Vein endothelial cell (primary cell): Measurements from ENCODE around the gene VGLL2. TPM values are rescaled to one million over a fixed set of nuclear protein-coding genes. Genes with fewer than 3 reads are reported as not detected.

Experiments used
- small RNA-seq: library from RNA; depleted of rRNA; stranded (forward); fragments of <200 nt; gene quantifications from one replicate; pipeline ENCODE3, GENCODE V24; 2012
- total RNA-seq: library from RNA; depleted of rRNA; stranded (reverse); fragments of >200 nt; gene quantifications from 2 replicates; pipeline ENCODE4 v1.2.3, GENCODE V29; 2012

Gene VGLL2, protein sequence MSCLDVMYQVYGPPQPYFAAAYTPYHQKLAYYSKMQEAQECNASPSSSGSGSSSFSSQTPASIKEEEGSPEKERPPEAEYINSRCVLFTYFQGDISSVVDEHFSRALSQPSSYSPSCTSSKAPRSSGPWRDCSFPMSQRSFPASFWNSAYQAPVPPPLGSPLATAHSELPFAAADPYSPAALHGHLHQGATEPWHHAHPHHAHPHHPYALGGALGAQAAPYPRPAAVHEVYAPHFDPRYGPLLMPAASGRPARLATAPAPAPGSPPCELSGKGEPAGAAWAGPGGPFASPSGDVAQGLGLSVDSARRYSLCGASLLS
- total RNA-seq, result not detected in 2 replicates

GRCh38 chr6:117265410-117266256 lies at the start of gene VGLL2:
Gene VGLL2, plus strand, starts transcription at chr6:117265558. Its CDS starts 206 bp downstream, at chr6:117265764.

Small RNAs within 50 kb of the gene (small RNA-seq; reads per million reads assigned to genes)
- gene RN7SKP18, result not detected

Other genes starting within 250 kb of the VGLL2 start
- not detected in 2 replicates for gene ROS1, start 160.4 kb downstream of the VGLL2 start, total RNA-seq
- gene DCBLD1, start 217.1 kb downstream of the VGLL2 start, total RNA-seq, result 32.4 and 41.8 TPM in 2 replicates